Brain pericyte (primary cell): ENCODE measurements around the gene KCNJ5.
"Not testable (repeated sequence)": the region's sequence is repeated elsewhere in the genome, so short reads cannot be mapped to it uniquely, and the experiment has no call there.

Source experiments
- DNase-seq: peaks from one replicate; pipeline ENCODE4 v3.0.0-alpha.2; 2012; ENCODE audit warnings: low read depth, low spot score

Gene KCNJ5

GRCh38 chr11:128913806-128914205 lies 22.6 kb downstream of the KCNJ5 start:
- DNase-seq, result no peak

- DNase-seq, result no peak
Measured at GRCh38 chr11:128914216-128915148, 23.3 kb downstream of the KCNJ5 start.

GRCh38 chr11:128915149-128915521 lies 24.0 kb downstream of the KCNJ5 start:
- no peak for DNase-seq

GRCh38 chr11:128916037-128916572 lies 24.9 kb downstream of the KCNJ5 start:
- no peak for DNase-seq

GRCh38 chr11:128916681-128917080 lies 25.5 kb downstream of the KCNJ5 start:
- no peak for DNase-seq

GRCh38 chr11:128917144-128917724 lies 26.1 kb downstream of the KCNJ5 start:
- no peak for DNase-seq

- no peak for DNase-seq
Measured at GRCh38 chr11:128919216-128919615, 28.1 kb downstream of the KCNJ5 start.

GRCh38 chr11:128919635-128920034 lies 28.5 kb downstream of the KCNJ5 start:
- DNase-seq, result not testable (repeated sequence)

GRCh38 chr11:128920666-128921065 lies 29.5 kb downstream of the KCNJ5 start:
- DNase-seq, result no peak

- no peak for DNase-seq
Measured at GRCh38 chr11:128921793-128922192, 30.6 kb downstream of the KCNJ5 start.

- no peak for DNase-seq
Measured at GRCh38 chr11:128924104-128924503, 32.9 kb downstream of the KCNJ5 start.

- no peak for DNase-seq
Measured at GRCh38 chr11:128924510-128925249, 33.5 kb downstream of the KCNJ5 start.

GRCh38 chr11:128925250-128925600 lies 34.1 kb downstream of the KCNJ5 start:
- no peak for DNase-seq

- DNase-seq, result no peak
Measured at GRCh38 chr11:128926000-128926399, 34.8 kb downstream of the KCNJ5 start.

- DNase-seq, result no peak
Measured at GRCh38 chr11:128926437-128927107, 35.4 kb downstream of the KCNJ5 start.

GRCh38 chr11:128927108-128927461 lies 35.9 kb downstream of the KCNJ5 start:
- DNase-seq, result no peak

GRCh38 chr11:128927683-128928336 lies 36.7 kb downstream of the KCNJ5 start:
- no peak for DNase-seq

- DNase-seq, result no peak
Measured at GRCh38 chr11:128928400-128928799, 37.2 kb downstream of the KCNJ5 start.

- no peak for DNase-seq
Measured at GRCh38 chr11:128929468-128929867, 38.3 kb downstream of the KCNJ5 start.

GRCh38 chr11:128929991-128930390 lies 38.8 kb downstream of the KCNJ5 start:
- no peak for DNase-seq

- DNase-seq, result no peak
Measured at GRCh38 chr11:128931066-128931465, 39.9 kb downstream of the KCNJ5 start.
